ENCODE measurements around the gene LIPM. TPM values are rescaled to one million over a fixed set of nuclear protein-coding genes. Genes with fewer than 3 reads are reported as not detected.

Gene LIPM
- polyA plus RNA-seq, 1 donor (not counting 4 experiments of a cell fraction or from before 2014, with no cell fraction given): 0.67 TPM

DNA sequence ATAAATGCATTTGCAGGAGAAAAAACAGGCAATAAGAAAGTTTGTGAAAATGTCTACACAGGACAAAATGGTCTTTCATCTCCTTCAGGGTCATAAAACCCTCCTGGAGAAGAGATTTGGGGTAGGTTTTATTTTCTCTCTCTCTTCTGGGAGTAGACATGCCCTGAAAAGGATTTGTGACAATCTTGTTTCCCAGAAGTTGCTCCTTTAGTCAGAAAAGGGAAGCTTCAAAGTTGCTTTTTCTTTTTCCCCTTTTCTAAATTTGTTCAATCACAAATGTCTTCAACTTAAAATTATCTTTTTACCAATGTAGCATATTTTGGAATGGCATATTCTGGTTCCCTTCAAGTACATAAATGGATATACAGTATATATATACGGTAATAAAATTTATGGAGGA, 58.5 kb downstream of the LIPM start:
- H2AFZ ChIP-seq (ENCODE audit: control insufficient read depth, low read length): no peak overlapping the region
- H3K9ac ChIP-seq (ENCODE audit: control insufficient read depth, extremely low read depth, insufficient read depth, low read length): no peak overlapping the region
- TF ChIP-seq, protein P1, sequence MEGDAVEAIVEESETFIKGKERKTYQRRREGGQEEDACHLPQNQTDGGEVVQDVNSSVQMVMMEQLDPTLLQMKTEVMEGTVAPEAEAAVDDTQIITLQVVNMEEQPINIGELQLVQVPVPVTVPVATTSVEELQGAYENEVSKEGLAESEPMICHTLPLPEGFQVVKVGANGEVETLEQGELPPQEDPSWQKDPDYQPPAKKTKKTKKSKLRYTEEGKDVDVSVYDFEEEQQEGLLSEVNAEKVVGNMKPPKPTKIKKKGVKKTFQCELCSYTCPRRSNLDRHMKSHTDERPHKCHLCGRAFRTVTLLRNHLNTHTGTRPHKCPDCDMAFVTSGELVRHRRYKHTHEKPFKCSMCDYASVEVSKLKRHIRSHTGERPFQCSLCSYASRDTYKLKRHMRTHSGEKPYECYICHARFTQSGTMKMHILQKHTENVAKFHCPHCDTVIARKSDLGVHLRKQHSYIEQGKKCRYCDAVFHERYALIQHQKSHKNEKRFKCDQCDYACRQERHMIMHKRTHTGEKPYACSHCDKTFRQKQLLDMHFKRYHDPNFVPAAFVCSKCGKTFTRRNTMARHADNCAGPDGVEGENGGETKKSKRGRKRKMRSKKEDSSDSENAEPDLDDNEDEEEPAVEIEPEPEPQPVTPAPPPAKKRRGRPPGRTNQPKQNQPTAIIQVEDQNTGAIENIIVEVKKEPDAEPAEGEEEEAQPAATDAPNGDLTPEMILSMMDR (optimal IDR thresholded peaks at IDR 0.05 in 1 of 3, IDR thresholded peaks at IDR 0.05 in 1 of 3, conservative IDR thresholded peaks at IDR 0.05 in 1 of 3; ENCODE audit: extremely low read depth in 1 of 3, insufficient read depth in 2 of 3, low read length in 3 of 3): no peak
- no peak for TF ChIP-seq EZH2 (IDR thresholded peaks at IDR 0.05; ENCODE audit: low read length)
- no peak overlapping the region for H3K27ac ChIP-seq (ENCODE audit: control insufficient read depth, insufficient read depth, low read length)
- DNase-seq (ENCODE audit: low read depth, low spot score): no peak
- dilution Hi-C loops (cut with MboI; ENCODE audit: extremely low pct_ligation_motif_present, low sequenced_read_pairs): no loop called here
- H4K20me1 ChIP-seq (ENCODE audit: control insufficient read depth, extremely low read depth, insufficient read depth, low read length): no peaks in the 10 kb centered on the region
- no peaks in the 10 kb centered on the region for H3K9me3 ChIP-seq (ENCODE audit: control insufficient read depth, low read depth, low read length)
- no peaks in the 10 kb centered on the region for H3K79me2 ChIP-seq (ENCODE audit: control insufficient read depth, insufficient read depth, low read length)
- no peaks in the 10 kb centered on the region for H3K36me3 ChIP-seq (ENCODE audit: control insufficient read depth in 2 of 2, extremely low read depth in 1 of 2, insufficient read depth in 2 of 2, low read length in 2 of 2)
- no peaks in the 10 kb centered on the region for H3K27me3 ChIP-seq (ENCODE audit: control insufficient read depth, extremely low read depth, insufficient read depth, low read length)
- H3K4me2 ChIP-seq (ENCODE audit: control insufficient read depth, extremely low read depth, insufficient read depth, low read depth, low read length): no peak overlapping the region
- H3K4me1 ChIP-seq (ENCODE audit: control insufficient read depth, extremely low read depth, insufficient read depth, low read length): peaks cover 10% of the 10 kb centered on the region
- H3K4me3 ChIP-seq (ENCODE audit: control insufficient read depth in 2 of 3, extremely low read depth in 1 of 3, insufficient read depth in 2 of 3, low read depth in 1 of 3, low read length in 3 of 3): no peak overlapping the region
- no peaks in the 10 kb centered on the region for H3K9me1 ChIP-seq (ENCODE audit: control insufficient read depth, extremely low read depth, insufficient read depth, low read length)
- no peak for FAIRE-seq

DNA sequence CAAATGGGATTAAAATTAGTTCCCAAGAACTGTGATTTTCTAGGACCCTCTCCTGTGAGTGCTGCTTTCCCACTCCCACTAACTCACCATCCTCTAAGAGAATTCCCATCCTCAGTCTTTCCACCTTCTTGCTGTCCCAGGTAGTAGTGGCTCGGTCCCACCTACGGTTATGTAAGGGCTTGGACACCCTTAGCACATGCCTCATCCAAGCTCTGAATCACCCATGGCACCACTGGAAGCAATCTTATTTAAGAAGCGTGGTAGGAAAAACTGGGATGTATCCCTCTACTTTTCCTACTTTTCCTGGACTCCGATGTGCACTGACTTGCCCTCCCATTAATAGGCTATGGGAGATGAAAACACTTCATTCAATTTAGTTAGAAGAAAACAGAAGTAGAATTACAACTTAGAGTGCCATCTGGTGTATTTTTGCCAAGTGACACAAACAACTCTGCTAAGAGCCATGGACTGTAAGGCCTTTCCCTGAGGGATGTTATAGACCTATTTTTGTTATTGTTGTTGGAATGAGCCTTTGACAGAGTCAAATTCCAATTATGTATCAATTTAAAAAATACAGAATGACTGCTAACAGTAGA, 62.8 kb downstream of the LIPM start:
- TF ChIP-seq, protein P1 (optimal IDR thresholded peaks at IDR 0.05 in 1 of 3, IDR thresholded peaks at IDR 0.05 in 1 of 3, conservative IDR thresholded peaks at IDR 0.05 in 1 of 3; ENCODE audit: extremely low read depth in 1 of 3, insufficient read depth in 2 of 3, low read length in 3 of 3): peak in 1 of 3 experiments; percentile 37
- TF ChIP-seq EZH2 (IDR thresholded peaks at IDR 0.05; ENCODE audit: low read length): no peak
- Histone ChIP-seq H3K4me3 (ENCODE audit: control insufficient read depth in 2 of 3, extremely low read depth in 1 of 3, insufficient read depth in 2 of 3, low read depth in 1 of 3, low read length in 3 of 3) (no peak overlapping the region), H4K20me1 (ENCODE audit: control insufficient read depth, extremely low read depth, insufficient read depth, low read length) (no peaks in the 10 kb centered on the region), H3K9me1 (ENCODE audit: control insufficient read depth, extremely low read depth, insufficient read depth, low read length) (no peaks in the 10 kb centered on the region), H3K36me3 (ENCODE audit: control insufficient read depth in 2 of 2, extremely low read depth in 1 of 2, insufficient read depth in 2 of 2, low read length in 2 of 2) (no peaks in the 10 kb centered on the region), H3K79me2 (ENCODE audit: control insufficient read depth, insufficient read depth, low read length) (no peaks in the 10 kb centered on the region), H3K4me2 (ENCODE audit: control insufficient read depth, extremely low read depth, insufficient read depth, low read depth, low read length) (no peak overlapping the region), H2AFZ (ENCODE audit: control insufficient read depth, low read length) (no peak overlapping the region), H3K27ac (ENCODE audit: control insufficient read depth, insufficient read depth, low read length) (no peak overlapping the region), H3K4me1 (ENCODE audit: control insufficient read depth, extremely low read depth, insufficient read depth, low read length) (no peaks in the 10 kb centered on the region), H3K27me3 (ENCODE audit: control insufficient read depth, extremely low read depth, insufficient read depth, low read length) (no peaks in the 10 kb centered on the region), H3K9ac (ENCODE audit: control insufficient read depth, extremely low read depth, insufficient read depth, low read length) (no peak overlapping the region), H3K9me3 (ENCODE audit: control insufficient read depth, low read depth, low read length) (no peaks in the 10 kb centered on the region)
- dilution Hi-C loops (cut with MboI; ENCODE audit: extremely low pct_ligation_motif_present, low sequenced_read_pairs): no loop called here
- DNase-seq (ENCODE audit: low read depth, low spot score) (no peak), FAIRE-seq (no peak)

Measured in keratinocyte (primary cell).